Esophagus squamous epithelium (tissue), 4 donors: ENCODE data around the gene RAI14.

ENCODE experiments used
- CTCF ChIP-seq, 6 experiments: fragments of 450-650 bp in 4 of 6; fragments of 200-600 bp in 2 of 6; sonication (generic) in 2 of 6; IDR thresholded peaks; one replicate each; pipeline ENCODE4 v1.5.1; 2016 to 2019; ENCODE audit warnings: antibody characterized with exemption in 6 of 6, mild to moderate bottlenecking in 4 of 6, moderate library complexity in 4 of 6
- POLR2A ChIP-seq, 4 donors: fragments of 450-650 bp; IDR thresholded peaks; one replicate each; pipeline ENCODE4 v1.6.1; 2017; ENCODE audit warnings: antibody characterized with exemption in 4 of 4, mild to moderate bottlenecking in 4 of 4, moderate library complexity in 3 of 4

- TF ChIP-seq POLR2A (IDR thresholded peaks at IDR 0.05) = no peak
- no peak for TF ChIP-seq CTCF (IDR thresholded peaks at IDR 0.05)
Measured at GRCh38 chr5:34673463-34674125, 17.5 kb downstream of the RAI14 start.
